Amniotic epithelial cell (primary cell): ENCODE results near the gene PSMA3.

Experiments
- DNase-seq: peaks from one replicate; pipeline ENCODE4 v3.0.0-alpha.2; 2010; ENCODE audit warnings: low read depth

Gene PSMA3

GRCh38 chr14:58299401-58300330, 55.0 kb downstream of the PSMA3 start:
- DNase-seq, result no peak

GRCh38 chr14:58301416-58301815, 56.8 kb downstream of the PSMA3 start:
- no peak for DNase-seq

GRCh38 chr14:58305730-58306129, 61.1 kb downstream of the PSMA3 start:
- DNase-seq, result no peak

- no peak for DNase-seq
Measured at GRCh38 chr14:58307597-58308316, 63.1 kb downstream of the PSMA3 start.

- DNase-seq, result no peak
Measured at GRCh38 chr14:58309086-58309485, 64.4 kb downstream of the PSMA3 start.

GRCh38 chr14:58313699-58314098, 69.1 kb downstream of the PSMA3 start:
- DNase-seq, result no peak

- DNase-seq, result no peak
Measured at GRCh38 chr14:58315606-58316005, 71.0 kb downstream of the PSMA3 start.
